ELF-1 (cell line): ENCODE data around the gene STAC.

Source experiments
- DNase-seq: peaks from one replicate; pipeline ENCODE4 v3.0.0-alpha.2; 2016; ENCODE audit warnings: low read depth, low spot score

Gene STAC

DNA sequence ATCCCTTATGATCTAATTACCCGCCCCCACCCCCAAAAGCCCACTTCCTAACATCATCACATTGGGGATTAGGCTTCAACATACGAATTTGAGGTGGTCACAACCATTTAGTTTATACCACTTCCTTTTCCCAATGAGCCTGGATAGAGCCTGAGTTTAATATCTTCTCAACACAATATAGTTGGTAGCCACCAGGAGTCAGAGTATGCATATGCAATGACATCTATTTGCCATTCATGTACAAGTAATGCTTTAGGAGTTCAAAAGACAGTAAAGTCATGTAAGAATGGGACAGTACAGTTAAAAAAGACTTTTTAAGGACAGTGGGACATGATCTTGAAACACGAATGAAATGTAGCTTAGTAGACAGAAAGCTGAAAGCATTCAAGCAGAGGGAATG, 211.7 kb downstream of the STAC start:
- no peak for DNase-seq

DNA sequence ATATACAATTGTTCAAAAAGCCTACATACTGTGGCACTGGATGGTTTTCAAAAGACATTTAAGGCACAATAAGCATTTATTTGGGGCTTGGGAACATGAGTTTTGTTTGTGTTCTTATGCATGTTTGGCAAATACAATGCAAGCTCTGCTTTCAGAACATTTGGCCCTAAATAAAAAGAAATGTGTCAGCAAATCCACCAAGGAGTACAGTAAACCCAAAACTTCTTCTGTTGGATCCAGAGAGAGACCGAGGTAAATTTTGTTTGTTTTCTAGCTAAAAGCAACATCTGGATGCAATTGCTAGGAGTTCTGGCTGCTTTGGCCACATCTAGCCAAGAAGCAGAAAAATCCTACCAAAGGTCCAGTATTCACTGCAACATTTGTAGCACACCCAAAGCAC, 215.2 kb downstream of the STAC start:
- DNase-seq = no peak

DNA sequence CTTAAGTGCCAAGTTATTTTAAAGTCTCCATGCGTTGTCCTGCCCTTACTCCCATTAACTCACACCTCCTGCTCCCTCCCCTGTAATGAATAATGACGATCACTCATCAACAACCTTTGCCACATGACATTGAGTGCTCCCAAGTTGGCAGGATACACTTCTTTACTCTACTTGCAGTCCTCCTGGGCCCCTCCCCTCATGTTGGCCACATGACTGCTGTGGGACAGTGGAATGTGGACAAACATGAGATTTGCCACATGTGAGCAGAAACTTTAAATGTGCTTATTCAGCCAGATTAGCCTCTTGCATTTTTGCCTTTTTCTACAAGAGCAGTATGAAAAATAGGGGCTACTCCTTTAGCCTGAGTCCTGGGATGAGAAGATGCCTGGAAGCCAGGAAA, 216.1 kb downstream of the STAC start:
- no peak for DNase-seq

DNA sequence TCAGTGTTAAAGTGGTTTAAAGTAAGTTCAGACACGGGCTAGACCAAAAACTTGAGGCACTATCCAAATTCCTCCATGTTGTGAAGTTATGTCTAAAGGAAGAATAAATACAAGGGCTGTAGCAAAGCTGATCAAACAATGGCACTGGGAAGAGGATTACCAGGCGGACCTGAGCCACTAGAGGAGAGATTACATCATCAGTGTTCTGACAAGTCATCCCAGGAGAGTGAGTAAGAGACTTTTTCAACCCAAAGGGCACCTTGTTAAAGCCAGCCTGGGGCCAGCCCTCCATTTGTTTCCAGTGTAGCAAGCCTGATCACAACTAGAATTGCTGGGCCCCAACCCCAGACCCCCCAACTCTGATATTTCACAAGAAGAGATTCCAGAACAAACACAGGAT, 217.1 kb downstream of the STAC start:
- no peak for DNase-seq
